Measurements from ENCODE around the gene ADAMTS7.

DNA sequence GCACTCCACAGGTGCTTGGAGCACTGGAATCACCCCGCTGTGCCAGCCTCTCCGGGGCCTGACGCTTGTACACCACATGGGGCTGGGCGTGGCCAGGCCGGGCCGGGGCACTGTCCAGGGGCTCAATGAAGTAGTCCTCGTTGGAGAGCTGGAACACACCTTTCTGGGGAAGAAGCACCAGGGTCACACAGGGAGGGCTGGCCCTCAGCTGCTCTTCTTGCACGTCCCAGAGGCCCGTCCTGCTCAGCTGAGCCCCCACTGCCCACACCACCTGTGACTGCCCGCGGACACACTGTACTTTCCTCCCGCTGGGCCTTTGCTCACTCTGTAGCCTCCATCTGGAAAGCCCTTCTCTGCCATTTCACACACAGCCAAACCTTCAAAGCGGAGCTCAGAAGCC is 13.3 kb downstream of the ADAMTS7 start:
- TF ChIP-seq, protein P1, sequence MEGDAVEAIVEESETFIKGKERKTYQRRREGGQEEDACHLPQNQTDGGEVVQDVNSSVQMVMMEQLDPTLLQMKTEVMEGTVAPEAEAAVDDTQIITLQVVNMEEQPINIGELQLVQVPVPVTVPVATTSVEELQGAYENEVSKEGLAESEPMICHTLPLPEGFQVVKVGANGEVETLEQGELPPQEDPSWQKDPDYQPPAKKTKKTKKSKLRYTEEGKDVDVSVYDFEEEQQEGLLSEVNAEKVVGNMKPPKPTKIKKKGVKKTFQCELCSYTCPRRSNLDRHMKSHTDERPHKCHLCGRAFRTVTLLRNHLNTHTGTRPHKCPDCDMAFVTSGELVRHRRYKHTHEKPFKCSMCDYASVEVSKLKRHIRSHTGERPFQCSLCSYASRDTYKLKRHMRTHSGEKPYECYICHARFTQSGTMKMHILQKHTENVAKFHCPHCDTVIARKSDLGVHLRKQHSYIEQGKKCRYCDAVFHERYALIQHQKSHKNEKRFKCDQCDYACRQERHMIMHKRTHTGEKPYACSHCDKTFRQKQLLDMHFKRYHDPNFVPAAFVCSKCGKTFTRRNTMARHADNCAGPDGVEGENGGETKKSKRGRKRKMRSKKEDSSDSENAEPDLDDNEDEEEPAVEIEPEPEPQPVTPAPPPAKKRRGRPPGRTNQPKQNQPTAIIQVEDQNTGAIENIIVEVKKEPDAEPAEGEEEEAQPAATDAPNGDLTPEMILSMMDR (IDR thresholded peaks at IDR 0.05 in 4 of 5, conservative IDR thresholded peaks at IDR 0.05 in 1 of 5) = no peak
- no peak for TF ChIP-seq POLR2A (IDR thresholded peaks at IDR 0.05)
